HG02981 (cell line): ENCODE measurements around the gene CSNK1D.
"Not testable (repeated sequence)": the region's sequence is repeated elsewhere in the genome, so short reads cannot be mapped to it uniquely, and the experiment has no call there.

Experiments
- ATAC-seq: cut with Tn5 transposase; IDR thresholded peaks from one replicate; pipeline ENCODE4 v1.9.1; 2021; ENCODE audit warnings: mild to moderate bottlenecking, moderate library complexity; ENCODE audit not compliant: unreplicated experiment

The CSNK1D gene

DNA sequence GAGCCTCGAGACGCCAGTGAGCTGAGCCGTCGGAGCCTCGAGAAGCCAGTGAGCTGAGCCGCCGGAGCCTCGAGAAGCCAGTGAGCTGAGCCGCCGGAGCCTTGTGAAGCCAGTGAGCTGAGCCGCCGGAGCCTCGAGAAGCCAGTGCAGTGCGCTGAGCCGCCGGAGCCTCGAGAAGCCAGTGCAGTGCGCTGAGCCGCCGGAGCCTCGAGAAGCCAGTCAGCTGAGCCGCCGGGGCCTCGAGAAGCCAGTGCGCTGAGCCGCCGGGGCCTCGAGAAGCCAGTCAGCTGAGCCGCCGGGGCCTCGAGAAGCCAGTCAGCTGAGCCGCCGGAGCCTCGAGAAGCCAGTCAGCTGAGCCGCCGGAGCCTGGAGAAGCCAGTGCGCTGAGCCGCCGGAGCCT, 19.4 kb downstream of the CSNK1D start:
- not testable (repeated sequence) for ATAC-seq

DNA sequence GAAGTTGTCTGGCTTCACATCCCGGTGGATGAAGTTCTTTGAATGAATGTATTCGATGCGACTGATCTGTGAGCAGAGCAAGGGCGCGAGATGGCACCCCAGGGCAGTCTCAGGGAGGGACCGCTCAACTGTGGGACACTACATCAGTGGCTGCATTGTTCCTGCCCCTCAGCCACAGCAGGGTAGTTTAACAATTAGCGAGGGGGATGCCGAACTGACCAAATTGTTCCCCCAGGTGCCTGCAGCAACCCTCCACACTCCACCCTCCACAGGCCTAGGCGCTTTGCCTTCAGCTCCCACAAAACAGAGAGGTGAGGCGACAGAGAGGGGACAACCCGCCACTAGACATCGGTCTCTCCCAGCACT, 20.3 kb downstream of the CSNK1D start:
- ATAC-seq = no peak

DNA sequence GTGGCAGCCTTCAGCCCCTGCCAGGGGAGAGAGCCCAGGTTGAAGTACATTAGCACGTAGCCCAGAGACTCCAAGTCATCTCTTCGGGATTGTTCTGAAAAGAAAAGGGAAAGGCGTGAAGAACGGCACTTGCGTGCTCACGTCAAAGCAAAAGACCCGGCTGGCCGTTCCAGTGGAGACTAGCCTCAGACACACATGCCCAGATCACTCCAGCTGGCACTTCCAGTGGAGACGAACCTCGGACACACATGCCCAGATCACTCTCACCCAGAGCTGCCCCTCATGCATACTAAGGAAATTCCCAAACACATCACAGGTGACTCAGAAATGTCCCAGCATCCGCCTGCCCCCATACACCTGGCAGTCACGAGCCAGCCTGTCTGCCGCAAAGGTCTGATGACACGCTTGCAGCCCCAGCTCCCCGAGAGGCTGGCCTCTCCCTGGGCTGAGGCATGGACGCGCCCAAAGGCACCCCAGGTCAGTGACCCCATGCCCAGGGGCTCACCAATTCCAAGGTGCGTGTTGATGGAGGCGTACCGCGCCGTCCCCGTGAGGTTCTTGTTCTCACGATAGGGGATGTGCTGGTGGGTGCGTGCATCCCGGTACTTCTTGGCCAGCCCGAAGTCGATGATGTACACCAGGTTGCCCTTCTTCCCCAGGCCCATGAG, 20.9 kb downstream of the CSNK1D start:
- no peak for ATAC-seq

DNA sequence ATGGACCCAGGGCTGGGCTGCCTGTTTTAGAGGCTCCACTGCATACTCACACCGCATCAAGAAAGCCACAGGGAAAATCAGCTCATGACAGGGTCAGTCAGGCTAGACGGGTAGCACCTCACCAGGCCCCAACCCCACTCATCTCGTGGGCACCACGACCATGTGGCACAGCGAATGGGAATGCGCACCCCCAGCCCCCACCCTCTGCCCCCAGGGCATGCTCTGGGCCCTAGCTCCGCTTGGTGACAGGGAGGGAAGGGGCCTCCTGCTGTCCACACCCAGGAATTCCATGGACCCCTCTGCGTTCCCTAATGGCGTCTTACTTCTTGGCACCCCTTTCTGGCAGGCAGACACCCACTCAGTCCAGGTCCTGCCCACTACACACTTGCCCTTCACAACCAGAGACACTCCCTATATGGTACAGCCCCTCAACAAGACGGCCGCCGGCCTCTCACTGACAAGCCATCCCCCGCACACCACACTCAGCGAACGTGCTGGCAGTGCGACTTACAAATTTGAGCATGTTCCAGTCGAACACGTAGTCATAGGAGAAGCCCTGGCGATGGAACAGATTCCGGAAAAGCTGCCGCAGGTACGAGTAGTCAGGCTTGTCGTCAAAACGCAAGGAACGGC, 22.5 kb downstream of the CSNK1D start:
- ATAC-seq = no peak

DNA sequence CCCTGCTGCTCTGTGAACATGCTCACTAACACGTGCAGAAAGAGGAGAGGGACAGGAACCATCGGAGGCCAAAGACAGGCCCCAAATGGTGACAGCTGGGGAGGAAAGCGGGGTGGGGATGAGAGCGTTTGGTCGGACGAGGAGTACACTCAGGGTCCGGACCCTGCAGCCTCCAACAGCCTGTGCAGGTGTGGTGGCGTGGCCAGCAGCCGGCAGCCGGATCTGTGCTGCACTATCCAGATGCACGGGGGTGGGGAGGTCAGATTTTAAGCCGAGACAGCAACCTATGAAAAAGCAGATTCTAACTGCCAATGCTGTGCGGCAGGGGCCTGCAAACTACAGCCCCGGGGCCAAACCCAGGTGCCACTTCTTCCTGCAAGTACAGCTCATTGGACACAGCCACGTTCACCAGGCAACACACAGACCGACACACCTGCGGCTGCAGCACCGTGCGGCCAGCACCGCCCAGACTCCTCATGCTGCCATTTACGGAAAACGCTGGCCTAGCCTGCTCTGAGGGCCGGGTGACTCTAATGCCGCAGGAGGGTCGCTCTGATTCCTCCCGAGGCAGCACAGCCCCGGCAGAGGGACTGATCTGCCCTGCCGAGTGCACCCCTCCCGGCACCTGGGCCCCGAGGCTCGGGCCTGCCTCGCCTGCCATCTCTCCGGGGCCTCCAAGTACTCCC, 23.5 kb downstream of the CSNK1D start:
- ATAC-seq = no peak

DNA sequence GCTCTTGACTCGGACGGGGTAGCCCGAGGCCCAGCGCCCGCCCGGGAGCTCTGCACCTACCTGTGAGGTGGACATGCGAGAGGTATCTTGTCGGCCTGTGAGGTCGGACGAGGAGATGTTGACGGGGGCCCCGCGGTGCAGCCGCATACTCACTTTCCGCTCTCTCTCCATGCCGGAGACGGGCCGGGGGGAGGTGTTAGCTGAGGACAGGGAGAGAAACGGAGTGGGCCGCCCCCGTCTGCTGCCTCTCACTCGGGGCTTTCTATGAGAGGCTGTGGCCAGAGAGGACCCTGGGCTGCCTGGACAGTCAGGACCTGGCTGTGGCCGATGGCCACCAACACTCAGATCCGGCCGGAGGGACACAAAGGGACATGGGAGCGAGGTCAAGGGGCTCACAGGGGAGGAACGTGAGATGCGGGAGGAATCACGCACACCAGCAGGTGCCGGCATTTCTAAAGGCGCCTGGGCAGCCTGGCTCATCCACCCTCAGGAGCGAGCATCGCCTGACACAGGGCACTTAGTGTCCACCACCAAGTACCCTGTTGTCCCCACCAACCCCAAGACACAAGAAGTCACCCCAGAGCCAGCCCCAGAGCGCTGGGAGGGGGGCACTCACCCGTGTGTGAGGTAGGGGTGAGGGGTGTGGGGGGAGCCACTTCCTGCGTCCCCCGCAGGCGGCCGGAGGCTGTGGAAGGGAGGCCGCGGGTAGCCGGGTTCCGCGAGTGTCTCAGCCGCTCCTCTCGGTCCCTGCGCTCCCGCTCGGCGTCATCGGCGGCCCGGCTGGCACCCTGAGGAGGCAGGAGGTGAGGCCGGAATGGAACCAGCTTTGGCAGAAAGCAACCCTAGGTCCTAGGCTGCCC, 24.5 kb downstream of the CSNK1D start:
- ATAC-seq = no peak

DNA sequence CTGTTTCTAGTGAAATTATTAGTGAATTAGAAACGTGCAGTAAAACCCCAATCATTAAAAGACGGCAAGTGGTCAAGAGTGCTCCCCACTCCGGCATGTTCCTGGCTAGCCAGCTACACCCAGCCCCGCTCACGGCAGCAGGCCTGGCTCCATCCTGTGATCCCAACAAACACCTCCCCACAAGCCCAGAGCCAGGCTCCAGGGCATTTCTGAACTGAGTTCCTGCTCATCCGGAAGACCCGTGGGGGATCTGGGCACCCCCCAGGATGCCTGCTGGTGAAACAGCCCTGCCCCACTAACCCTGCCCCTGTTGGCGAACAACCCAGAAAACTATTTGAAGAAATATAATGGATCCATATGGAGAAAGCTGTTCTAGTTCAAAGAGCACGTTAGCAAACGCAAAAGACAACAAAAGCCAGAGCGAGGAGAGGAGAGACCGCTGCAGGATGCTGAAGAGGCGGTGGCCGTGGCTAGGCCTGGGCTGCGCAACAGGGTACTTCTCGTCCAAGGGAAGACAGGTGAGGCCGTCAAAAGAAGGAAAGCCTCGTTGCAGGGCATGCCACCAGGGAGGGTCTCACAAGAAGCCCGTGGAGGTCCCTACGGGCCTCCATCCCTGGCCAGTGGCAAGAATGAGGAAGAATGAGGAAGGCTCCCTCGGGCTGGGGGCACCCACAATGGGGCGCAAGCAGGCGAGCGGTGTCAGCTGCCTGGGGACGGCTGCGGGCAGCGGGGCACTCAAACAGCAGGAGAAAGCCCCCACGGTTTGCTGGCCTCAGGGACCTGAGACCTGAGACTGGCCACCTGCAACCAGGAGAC, 25.4 kb downstream of the CSNK1D start:
- no peak for ATAC-seq

DNA sequence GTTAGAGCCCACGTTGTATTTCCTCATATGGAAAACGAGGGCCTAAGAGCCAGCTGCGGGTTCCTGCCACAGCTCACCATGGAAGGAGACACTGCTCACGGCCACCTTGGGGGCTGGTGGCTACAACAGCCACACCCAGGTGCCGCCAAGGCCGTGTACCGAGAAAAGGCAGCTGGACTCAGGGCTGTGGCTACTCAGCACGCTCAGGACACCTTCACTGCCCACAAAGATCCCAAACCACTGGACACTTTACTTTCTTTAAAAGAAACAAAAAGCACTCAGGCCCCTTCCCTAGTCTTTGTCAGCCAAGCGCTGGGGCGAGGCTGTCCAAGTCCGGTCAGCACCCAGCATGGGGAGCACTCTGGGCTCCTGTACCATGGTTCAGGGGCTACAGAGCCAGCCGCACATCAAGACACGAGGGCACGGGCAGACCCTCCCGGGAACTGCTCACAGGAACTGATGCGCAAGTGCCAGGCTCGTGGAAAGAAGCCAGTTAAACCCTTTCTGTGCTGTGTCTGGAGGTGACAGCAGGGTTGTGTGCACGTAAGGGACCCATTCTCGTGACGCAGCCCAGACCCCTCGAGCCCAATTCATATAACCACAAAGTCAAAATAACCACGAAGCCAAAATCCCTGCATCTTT, 26.2 kb downstream of the CSNK1D start:
- no peak for ATAC-seq

DNA sequence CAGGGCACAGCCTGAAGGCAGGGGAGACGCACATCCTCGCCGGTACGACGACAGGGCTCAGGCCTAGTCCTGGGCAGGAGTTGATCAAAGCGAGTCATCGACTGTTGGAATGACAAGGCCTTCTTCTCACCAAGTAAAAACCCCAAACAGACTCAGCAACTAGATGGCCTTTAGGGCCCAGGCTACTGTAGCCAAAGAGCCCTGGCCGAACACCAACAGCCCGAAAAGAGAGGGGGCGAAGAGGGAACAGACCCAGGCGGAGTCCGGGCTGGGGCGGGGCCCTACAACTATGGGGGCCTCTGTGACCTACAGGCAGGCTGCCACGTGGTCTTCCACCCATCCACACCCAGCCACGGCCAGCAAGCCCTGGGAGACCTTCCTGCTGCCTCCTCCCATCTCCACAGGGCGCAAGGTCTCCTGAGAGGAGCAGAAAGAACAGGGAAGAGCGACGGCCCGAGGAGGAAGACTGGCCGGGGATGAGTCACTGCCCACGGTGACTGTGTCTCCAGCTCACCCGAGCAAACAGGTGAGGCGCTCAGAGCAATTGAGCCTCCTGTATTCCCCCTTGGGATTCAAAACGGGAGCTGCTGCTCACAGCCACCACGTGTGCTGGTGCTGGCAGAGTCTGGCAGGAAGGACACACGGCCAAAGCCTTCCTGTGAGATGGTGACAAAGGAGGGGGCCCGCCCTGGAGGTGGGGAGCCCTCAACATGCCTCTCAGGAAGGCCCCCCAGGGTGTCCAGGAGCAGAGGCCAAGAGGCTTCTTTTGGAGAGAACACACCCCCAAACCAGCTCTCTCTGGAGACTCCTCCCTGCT, 26.9 kb downstream of the CSNK1D start:
- no peak for ATAC-seq

DNA sequence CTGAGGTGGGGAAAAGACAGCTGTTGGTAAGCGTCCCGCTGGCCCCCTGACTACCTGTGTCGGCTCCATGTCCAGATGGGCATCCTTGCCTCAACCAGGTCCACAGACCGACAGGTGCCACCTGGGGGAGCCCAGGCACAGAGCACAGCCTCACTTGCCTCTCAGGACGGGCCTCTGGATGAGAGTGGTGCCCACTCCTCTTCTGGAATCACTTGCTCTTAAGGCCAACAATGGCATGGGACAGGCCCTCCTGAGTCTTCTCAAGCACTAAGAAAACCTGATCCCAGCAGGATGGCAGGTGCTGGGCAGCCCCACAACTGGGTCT, 27.5 kb downstream of the CSNK1D start:
- ATAC-seq = no peak

DNA sequence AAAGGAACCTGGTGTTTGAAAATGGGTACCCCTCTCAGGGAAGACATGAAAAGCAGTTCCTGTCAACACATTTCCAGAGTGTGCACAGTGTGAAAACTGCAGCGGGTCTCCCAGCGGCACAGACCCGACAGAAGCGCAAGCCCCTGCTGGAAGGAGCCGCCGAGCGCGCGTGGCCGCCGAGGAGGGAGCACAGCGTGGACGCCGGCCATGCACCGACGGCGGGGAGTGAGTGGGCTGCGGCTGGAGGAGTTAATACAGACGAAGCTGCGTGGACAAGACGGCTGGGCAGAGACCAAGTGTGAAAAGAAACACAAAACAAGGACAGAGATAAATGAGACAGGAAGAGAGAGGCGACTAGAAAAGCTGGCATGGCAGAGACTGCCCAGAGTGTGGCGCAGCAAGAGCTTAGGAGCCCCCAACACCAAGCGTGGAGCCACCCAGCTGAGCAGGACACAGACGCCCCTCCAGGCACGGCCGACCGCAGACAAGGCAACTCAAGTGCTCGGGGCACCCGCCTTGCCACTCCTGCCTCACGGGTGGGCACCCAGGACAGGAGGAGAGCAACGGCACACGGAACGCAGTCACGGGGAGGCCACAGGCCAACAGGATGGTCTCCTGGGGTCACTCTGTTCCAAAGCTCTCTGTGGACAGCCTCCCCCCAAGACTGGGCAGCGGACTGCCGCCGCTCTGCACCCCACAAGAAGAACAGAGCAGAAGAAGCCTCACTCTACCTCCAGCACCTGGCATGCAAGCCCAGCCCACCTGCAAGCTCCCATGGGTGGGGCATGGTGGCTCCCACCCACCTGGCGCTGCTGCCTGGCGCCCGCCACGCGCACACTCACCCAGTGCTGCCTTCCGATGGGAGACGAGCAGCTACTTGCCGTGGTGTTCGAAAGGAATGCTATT, 28.1 kb downstream of the CSNK1D start:
- no peak for ATAC-seq

DNA sequence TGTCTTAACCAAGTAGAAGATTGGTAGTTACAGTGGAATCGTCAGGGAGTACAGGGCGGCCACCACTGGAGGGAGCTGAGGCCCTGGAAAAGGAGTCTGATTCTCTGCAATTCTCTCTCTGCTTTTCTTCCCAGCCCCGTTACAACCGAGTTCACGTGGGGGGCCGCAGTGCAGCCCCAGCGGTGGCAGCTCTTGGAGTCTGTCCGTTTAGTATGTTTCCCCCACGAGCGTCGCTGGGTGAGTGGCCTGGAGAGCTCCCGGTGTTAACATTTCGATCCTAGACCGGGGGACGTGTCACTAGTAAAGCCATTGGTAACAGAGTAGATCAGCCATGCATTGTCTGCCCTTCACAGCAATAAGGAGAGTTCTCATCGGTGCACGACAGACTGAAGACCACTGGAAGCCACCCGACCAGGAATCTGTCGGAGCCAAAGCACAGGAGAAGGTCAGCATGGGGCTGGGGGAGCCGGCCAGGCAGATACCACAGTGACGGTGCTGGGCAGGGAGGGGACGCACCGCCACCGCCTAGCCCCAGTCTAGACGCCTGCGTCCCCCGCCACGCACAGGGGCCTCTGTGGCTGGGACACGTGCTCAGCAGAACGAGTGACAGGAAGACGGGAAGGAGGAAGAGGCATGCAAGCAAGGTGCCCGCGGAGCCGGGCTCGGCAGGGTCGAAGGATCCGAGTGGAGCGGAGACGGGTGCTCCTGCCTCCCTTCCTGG, 28.9 kb downstream of the CSNK1D start:
- no peak for ATAC-seq

DNA sequence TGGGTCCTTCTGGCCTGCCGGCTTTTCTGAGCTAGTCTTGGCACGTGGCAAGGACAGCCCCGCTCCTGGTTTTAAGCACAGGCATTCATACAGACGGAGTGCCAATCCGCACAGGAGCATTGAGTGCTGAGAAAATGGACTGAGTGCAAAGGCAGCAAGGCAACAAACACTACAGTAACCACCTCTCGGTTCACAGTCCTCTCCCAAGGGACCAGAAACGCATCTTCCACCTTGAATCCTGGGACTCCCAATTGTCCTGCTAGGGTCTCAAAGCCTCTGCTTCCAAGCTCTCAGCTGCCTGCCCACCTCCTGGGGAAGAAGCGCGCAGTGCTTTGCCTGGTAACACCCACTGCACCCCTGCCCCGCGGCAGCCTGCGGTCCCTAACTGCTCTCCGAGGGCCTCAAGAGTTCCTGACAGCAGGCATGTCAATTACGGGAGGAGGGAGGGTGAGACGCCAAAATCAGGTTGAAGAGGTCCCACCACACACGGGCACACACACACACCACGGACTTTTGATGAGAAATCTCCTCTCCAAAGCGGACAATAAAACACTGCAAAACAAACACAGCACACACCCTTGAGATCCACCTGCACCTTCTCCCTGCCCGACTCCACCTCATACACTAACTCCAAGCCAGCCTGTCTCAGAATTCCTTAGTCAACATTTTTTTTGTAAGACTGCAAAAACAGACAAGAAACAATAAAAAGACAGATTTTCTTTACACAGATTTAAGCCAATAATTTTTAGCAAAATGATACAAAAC, 29.7 kb downstream of the CSNK1D start:
- no peak for ATAC-seq

DNA sequence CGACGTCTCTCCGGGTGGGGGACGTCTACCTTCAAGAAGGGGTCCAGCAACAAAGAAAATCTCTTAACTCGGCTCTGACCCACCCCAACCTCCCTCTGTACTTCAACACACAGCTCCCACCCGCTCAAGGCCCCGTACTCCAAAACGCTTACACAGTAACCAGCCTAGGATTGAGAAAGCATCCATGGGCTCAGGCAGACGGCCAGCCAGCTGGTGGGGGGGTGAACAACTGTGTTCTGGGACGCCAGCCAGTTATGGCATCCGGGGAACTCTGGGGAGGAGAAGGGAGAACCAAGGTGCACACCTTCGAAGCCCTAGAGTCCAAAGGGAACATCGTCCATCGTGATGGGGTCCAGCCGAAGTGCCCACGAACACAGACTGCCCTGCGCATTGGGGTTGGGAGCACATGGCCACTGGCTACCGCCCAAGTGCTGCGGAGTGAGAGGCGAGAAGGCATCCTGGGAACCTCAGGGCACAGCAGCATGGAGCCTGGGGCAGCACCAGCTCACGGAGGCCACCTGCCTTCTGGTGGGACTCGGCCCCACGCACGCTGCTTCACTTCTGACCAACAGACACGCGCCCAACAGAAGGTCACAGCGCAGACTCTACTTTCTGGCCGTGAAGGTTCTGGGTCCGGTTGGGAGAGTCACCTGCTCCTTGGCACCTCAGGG, 30.4 kb downstream of the CSNK1D start:
- ATAC-seq = no peak

DNA sequence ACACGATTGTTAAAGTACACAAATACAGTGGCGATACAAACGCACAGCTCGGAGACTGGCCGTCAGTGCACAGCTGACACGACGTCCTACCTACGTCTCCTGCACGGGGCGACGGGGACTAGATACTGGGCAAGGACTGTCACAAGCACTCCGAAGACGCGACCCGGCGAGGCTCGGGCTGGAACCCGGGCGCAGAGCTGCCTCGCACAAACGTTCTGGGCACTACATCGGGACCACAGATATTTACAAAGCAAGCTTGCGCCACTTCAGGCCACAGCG, 30.9 kb downstream of the CSNK1D start:
- ATAC-seq = no peak

DNA sequence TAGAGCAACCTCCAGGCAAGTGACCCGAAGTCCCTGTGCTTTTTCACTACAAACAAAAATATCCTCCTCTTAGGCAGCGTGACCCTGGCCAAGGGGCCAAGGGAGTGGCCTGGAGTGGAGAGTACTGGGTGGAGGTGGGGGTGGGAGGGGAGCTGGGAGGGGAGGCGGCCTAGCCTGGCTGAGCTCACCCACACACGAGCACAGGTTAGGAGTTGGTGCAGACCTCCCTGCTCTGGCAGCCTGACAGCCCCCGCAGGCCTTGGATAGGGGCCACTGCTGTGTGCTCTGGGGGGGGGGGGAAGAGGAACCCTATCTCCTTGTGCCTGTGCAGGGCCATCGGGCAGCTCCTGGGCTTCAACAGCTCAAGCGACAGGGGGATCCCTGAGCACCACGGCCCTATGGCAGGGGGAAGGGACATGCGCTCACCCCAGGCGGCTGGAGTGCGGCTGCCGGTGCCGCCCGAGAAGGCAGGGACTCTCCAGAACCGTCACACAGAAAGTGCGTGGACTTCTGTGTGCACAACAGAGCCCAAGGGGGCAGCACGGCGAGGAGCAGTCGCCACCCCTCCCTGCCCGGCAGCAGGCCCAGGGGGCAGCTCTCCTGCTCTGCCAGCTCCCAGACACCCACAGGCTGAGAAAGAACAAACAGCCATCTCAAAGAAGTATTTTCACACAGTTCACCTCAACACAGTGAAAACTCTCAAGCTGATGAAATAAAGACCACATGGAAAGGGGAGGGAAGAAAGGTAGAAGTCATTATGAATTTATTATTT, 31.4 kb downstream of the CSNK1D start:
- no peak for ATAC-seq
